ENCODE measurements around the gene UGT2A3. TPM values are rescaled to one million over a fixed set of nuclear protein-coding genes. Genes with fewer than 3 reads are reported as not detected.

Gene UGT2A3
- not detected in 2 replicates for total RNA-seq

DNA sequence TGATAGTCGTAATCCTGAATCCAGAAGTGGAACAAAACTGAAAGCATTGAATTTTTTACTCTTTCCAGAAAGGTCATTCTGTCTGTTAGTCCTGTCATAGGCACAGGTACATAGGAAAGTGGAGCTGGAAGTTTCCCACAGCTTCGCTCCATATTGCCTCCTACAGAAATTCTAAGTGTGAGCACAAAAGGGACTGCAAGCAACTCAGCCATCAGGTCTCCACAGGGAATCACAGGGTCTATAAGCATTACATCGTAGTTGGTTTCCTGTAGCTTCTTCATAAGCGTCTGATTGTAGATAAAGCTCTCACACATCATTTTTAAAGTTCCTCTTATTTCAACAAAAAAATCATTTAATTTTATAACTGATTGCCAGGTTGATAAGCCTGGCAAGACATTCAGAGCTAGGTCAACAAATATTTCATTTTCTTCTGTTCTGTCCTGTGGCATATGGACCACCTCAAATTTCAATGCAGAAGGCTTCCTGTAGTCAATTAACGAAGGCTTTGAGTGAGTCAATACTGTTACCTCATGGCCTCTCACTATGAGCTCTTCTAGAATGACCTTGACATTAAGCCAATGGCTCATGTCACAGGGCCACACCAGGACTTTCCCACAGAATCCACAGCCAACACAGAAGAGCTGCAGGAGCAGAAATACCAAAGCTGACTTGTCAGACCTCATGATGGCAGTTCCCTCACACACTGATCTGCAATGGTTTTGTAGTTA is at the start of gene UGT2A3:
UGT2A3 (minus strand) TSS at position 727 of the 728 bp plus-strand sequence; CDS start at position 683, 44 bp downstream.

Small RNAs within 50 kb of the gene (small RNA-seq; reads per million reads assigned to genes)
- gene AC021146.3: not detected
- not detected for gene AC021146.6

Other genes starting within 250 kb of the UGT2A3 start
- gene UGT2B10, start 135.8 kb downstream of the UGT2A3 start, total RNA-seq: not detected in 2 replicates
- 0.20 TPM in 1 of 2 replicates, not detected in the other for gene UGT2B7, start 144.7 kb upstream of the UGT2A3 start, total RNA-seq

Measured in subcutaneous preadipocyte (primary cell).